HG03025 (cell line): Measurements from ENCODE around the gene MYL12A.
"Not testable (repeated sequence)": the region's sequence is repeated elsewhere in the genome, so short reads cannot be mapped to it uniquely, and the experiment has no call there.

Source experiments
- ATAC-seq: cut with Tn5 transposase; IDR thresholded peaks from one replicate; pipeline ENCODE4 v1.9.1; 2021; ENCODE audit warnings: mild to moderate bottlenecking, moderate library complexity; ENCODE audit not compliant: unreplicated experiment, low FRiP score

Gene MYL12A

DNA sequence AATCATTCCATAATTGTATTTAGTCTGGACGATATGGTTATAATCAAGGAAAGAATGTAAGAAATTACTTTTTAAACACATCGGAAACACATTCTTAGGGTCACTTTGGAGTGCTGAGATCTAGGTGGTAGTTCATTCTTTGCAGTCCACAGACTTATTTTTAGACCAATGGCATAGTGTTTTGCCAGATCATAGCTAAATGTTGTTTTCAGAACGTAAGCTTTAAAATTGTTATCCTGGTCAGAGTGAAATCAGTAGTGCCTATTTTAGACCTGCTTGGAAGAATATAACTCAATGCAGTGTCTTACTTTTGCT, 4.3 kb downstream of the MYL12A start:
- ATAC-seq: no peak

DNA sequence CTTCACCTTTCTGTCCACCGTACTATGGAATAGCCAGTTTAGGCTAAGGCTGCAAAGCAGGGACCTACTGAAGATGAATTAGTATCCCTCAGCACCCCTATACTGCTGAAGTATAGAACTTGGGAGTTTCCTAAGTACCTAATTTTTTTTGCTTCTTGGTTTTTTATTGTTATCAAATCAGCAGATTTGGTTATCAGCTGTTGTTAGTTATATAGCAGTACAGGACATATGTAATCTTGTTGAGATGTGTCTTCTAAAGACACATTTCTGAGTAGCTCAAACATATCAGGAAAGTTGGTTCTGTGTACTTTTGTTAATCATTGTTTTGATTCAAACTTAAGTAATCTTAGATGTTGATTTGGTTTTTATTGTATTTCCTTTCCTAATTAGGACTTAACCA, 5.2 kb downstream of the MYL12A start:
- no peak for ATAC-seq

DNA sequence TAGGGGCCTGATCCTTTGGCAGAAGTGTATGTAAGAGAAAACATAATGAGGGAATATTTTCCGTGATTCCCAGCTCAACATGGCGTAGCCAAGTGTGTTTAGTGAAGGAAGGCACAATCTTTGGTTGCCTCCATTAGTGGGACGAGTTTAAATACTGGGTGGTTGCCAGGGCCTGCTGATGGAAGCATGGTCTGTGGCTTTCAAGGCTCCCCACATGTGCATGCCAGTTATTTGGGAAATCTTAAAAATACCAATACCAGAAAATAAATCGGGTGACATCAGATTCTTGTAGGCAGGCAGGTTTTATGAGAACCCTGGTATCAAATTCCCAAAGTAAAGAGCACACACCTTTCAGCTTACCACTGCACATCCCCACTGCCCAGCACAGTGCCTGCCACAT, 7.1 kb downstream of the MYL12A start:
- ATAC-seq: no peak

DNA sequence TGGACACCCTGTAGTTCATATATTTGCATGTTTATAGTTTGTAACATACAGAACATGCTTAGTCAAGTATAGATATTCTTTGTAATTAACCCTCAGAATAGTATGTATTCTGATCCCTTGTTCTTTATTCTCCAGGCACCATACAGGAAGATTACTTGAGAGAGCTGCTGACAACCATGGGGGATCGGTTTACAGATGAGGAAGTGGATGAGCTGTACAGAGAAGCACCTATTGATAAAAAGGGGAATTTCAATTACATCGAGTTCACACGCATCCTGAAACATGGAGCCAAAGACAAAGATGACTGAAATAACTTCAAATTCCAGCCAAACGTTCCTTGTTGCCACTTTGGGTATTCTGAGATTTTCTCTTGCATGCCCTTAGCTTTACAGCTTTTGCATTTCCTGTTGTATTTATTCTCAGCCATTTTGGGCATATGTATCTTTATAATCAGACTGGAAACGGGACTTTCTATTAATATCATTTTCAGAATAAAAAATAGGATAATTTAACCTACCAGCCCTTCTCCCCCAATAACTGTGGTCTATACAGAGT, 8.1 kb downstream of the MYL12A start:
- ATAC-seq: no peak

DNA sequence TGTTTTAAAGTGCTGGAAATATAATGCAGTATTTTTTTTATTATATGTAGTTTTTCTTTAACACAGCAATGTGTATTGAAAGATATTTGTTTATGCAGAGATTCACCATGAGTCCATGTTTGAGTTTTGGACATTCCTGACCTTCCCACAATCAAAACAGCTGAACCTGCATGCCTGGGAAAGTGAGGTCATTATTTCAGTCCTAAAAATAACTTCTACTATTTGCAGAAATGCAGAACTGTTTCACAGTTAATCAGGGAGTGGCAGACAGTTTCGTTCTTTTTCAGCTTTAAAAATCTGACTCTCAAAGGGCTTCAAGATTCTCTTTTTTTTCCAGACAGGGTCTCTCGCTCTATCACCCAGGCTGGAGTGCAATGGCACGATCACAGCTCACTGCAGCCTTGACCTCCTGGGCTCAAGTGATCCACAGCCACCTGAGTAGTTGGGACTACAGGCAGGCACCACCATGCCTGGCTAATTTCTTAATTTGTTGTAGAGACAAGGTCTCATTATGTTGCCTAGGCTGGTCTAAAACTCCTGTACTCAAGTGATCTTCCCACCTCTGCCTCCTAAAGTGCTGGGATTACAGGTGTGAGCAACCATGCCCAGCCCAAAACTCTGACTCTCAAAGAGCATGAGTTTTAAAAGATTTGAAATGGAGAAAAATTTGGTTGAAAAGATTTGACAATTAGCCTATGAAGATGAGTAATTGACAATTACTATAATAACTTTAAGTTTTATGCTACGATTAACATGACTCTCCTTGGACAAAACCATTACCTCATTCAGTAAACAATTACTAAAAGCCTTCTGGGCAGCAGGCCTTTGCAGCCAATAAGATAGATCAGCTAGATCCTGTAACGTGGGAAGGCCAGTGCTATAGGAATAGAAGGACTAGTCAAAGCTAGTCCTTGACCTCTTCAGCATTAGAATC, 9.4 kb downstream of the MYL12A start:
- no peak for ATAC-seq

DNA sequence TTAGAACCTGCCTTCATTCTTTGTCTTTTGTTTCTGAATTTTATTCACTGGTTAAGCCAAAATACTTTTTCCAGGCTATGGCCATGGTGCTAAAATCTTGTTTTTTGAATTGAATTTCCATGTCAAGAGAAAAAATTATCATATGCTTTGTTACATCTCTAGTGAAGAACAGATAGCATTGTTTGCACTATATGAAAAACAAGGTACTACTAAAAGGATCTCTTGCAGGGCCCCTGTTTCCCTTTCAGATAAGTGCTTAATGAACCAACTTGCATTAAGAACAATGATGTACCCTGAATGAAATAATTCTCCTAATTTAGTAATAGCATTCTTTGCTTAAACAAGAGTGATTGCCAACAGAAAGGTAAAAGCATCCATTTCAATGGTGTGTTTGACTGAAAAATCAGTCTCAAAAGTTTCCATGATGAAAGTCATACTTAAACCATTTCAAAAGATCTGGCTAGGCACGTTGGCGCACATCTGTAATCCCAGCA, 10.1 kb downstream of the MYL12A start:
- ATAC-seq: no peak

DNA sequence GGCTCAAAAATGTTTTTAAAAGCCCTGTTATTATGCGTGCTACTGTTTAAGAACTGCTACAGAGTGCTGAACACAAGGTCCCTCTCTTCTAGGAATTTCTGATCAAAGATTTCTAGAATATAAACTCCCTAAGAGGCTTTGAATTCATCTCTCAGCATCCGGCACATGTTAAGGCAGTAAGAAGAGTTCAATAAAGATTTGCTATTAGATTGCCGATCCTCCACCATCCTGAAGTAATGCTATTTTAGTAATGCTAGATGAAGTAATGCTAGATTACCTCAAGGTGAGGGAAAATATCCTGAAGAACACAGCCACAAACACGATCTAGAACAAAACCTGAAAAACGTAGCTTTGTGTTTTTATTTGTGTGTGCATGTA, 13.4 kb downstream of the MYL12A start:
- no peak for ATAC-seq

DNA sequence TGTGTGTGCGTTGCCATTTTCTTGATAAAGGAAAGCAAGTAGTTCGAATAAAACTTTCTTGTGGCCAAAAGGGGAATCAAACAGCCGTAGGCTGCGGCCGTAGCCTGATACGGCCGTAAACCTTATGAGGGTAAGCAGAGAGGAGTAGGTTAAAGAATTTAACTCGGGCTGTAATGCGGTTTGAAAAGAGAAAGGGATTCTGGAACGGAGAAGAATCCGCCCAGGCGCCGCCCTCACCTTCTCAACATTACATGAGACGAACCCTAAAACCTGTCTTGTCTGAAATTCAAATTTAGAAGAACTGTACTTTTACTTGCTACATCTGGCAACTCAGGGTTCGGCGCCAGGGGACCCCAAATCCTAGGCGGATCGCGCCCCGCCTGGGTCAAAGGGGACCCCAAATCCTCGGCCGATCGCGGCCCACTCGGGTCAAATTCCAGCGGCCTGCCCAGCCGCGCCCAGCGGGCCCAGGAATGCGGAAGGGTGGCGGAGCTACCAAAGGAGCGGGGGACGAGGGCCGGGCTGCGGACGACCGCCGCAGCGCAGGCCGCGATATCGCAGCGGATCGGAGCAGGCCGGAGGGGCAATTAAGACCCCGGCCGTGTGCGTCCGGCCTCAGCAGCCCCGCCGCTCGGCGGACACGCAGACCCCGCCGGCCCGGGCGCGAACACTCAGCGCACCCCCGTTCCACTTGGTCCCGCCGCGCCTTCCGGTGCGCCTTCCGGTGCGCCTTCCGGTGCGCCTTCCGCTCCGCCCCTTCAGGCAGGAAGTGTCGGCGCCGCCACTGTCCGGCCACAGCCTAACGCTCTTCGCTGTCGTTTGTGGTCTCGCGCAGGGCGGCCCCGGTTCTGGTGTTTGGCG, 14.0 kb downstream of the MYL12A start, which contains the start of gene MYL12B:
Gene MYL12B, plus strand, starts transcription at position 761 of the 861 bp plus-strand sequence. CDS start 10,766 bp downstream, outside the sequence.
- peak; percentile 81 for ATAC-seq

DNA sequence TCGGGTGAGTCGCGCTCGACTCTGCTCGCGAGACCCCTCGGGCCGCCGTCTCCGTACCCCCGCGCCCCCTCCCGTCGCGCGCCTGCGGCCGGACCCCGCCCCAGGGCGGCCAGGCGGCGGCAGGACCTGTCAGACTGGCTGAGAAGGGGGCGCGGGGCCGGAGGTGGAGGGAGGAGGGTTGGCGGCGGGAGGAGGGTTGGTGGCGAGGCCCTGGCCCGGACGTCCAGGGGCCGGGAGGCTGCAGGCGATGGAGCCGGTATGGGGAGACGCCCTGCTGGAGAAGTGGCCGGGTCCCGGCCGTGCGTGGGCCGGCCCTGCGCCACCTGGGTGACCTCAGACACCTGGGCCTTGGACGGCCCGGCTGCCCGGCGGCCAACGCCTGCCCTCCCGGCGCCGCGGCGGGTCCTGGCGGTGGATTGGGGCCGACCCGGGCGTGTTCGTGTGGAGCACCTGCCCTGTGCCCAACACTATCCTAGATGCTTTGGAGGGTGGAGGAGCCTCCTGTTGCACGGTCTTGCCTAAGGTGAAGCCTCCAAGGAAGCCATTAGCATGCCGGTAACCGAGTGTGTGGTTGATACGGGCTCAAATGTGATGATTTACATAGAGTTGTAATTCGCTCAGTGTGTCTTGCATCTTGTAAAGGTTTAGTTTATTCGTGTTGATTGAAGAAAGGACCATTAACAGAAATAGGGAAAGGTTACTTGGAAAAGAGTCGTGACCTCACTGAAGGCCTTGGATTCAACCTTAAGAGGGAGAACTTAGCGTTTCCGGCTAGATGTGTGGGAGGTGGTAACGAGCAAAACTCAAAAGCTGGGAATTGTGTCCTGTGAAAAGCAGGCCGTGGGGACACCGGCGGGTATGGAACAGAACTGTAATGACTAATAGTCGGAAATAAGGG, 14.9 kb downstream of the MYL12A start:
- peak; percentile 37 for ATAC-seq

DNA sequence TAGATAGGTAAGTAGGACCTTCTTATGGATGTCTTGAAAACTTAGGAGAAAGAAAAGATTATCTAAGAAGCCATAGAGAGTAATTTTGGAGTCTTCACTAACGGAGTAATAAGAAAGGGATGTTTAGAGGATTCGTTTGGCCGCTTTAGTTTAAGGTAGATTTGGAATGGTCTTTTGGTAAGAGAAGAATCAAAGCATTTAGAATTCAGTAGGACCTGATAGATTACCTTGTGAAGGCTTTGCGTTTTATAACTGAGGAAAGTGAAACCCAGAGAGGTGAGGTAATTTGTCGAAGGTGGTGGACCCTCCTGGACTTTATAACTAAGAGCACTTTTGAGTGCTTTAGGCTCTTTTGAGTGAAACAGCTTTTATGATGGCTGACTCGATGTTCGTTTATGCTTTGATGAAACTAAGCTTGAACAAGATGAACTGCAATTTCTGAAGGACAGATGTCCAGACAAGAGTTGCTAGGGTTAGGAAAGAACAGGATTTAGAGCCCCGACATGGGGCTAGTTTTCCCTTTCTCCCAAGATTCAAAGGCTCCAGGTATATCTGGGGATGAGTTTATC, 15.6 kb downstream of the MYL12A start:
- no peak for ATAC-seq

DNA sequence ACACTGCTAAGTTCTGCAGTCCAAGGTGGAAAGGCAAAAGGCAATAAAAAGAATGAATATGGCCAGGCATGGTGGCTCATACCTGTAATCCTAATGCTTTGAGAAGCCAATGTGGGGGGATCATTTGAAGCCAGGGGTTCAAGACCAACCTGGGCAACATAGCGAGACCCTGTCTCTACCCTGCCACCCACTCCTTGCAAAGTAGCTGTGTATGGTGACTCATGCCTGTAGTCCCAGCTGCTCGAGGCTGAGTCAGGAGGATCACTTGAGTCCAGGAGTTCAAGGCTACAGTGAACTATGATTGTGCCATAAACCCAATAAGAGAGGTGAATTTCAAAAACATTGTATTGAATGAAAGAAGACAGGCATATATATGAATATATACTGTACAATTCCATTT, 16.8 kb downstream of the MYL12A start:
- no peak for ATAC-seq

DNA sequence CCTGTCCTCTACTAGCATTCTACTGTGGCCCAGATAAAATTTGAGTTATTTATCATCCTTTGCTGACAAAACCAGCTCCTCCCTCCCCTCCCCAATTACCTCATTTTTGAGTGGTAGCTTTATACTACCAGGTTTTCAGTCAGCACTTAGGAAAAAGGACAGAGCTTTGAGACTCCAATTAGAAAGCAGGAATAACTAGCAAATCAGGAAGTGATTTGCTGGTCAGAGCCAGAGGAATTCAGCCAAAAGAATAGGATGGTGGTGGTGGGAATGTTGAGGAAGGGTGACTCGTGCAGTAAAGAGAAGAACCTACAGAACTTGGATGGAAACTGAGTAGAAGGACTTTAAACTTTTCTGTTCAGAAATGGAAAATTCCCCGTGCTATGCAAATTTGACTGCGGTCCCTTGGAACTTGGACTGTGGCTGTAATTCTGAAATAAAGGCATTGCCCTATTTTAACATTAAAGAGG, 18.0 kb downstream of the MYL12A start:
- ATAC-seq: no peak

DNA sequence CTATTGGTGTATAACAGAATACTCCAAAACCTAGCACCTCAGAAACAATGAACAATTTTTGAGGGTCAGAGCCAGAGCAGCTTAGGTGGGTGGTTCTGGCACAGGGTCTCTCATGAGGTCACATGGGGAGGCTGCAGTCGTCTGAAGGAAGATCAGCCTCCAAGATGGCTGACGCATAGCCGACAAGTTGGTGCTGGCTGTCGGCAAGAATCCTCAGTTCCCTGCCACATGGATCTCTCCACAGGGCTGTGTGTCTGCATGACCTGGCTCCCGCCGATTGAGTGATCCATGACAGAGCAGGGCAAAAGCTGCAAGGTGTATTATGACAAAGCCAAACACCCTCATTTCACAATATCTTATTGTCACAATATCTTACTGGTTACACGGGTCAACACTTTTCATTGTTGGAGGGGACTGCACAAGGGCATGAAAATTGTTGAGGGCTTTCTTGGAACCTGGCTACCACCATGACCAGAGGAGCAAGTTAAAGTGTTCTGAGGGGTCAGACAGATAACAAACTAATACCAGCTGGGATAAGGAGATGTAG, 18.5 kb downstream of the MYL12A start:
- ATAC-seq: no peak

DNA sequence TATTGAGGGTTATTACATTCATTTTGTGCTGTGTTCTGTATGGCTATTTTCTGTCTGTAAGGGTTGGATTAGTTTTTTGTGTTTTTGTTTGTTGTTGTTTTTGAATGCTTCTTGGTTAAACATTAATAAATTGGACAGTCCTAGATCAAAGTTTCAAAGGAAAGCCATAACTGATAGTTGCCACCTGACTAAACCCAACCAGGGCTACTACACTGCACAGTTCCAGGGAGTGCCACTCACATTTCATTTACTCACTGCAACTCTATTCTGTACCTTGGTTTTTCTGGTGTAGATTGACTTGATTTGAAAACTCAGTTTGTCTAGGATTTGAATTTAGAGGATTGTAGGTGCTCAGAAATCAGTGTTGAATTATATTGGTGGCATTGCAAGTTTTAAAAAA, 20.7 kb downstream of the MYL12A start:
- no peak for ATAC-seq

DNA sequence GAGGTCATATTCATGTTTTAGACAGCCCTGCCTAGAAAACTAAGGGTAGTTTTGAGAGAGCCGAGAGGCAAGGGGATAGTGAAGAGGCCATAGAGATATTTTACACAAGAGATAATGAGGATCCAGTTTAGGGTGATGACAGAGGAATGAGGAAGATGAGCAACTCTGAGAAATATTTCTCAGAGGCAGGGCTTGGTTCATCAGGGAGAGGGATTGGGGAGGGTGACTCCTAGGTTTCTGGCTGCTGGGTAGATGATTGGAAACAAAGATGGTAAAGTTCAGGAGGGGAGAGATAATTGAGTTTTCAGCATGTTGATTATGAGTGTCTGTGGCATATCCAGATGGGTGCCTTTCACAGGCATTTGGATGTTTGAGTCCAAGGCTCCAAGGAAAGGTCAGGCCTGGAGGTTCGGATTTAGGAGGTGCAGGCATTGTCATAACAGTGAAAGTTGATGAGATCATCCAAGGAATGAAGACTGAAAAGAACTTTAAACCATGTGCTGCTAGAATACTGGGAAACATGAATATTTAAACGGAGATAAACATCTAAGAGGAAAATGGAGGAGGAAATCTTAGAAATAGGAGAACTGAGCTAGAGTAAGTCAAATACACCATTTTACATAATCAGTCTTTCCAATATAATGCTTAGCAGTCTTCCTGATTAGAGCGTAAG, 21.8 kb downstream of the MYL12A start:
- ATAC-seq: no peak

DNA sequence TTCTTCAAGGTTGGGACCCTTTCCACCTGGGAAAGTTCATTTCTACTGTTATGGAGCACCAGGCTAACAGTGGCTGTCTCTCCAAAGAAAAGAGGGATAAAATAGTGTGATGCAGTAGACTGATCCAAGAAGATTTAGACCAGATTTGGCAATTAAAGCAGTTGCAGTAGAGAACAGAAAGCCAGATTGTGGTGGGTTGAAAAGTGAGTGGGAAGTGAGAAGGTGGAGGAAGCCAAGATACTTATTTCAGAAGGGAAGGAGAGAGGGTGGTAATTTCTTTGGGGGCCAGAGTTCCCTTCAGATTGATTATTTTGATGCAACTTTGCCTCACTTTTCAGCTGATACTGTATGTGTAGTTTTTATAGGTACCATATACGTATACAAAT, 22.3 kb downstream of the MYL12A start:
- no peak for ATAC-seq

DNA sequence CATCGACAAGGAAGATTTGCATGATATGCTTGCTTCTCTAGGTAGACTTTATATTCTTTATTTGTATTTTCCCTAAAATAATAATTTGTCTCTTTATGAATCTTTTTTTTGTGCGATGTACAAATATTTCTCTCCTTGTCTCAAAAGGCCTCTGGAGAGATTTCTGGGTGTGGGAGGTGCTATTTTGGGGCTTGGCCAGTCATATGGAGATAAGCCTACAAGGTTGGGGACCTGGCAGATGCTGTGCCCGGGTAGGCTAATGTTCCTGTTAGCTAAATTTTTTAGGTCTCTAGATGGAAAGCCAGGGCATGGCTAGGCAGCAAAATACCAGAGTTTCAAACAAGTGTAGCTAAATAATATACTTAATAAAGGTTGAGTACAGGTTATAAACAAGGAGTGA, 25.4 kb downstream of the MYL12A start:
- ATAC-seq: no peak

DNA sequence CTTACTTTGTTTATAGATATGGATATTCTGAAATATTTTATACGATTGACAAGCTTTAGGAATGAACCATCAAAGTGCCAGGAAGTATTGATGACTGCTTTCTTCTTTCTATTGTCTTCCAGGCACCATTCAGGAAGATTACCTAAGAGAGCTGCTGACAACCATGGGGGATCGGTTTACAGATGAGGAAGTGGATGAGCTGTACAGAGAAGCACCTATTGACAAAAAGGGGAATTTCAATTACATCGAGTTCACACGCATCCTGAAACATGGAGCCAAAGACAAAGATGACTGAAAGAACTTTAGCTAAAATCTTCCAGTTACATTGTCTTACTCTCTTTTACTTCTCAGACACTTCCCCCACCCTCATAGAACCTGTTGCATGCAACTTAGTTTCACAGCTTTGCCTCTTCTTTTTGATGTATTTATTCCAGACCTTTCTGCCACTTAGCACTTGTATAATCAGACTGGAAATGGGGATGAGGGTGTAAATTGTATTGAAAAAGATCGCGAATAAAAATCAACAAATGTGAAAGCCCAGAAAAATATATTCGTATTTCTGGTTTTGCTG, 30.1 kb downstream of the MYL12A start:
- not testable (repeated sequence) for ATAC-seq
